ENCODE results near the gene FLT3LG.

- TF ChIP-seq POLR2A (IDR thresholded peaks at IDR 0.05) (no peak), CTCF (IDR thresholded peaks at IDR 0.05) (no peak)
Observed at GRCh38 chr19:49479975-49480628, 6.1 kb downstream of the FLT3LG start.
